CD14-positive monocyte (primary cell): ENCODE results near the gene GRHL1. TPM values are rescaled to one million over a fixed set of nuclear protein-coding genes. Genes with fewer than 3 reads are reported as not detected.

ENCODE experiments used
- DNase-seq, 3 donors: peaks; one replicate each; pipeline ENCODE4 v3.0.0-alpha.2; 2011 to 2022
- H2AFZ ChIP-seq: 2 replicates; pipeline ENCODE4 v1.6.0; 2012; ENCODE audit warnings: mild to moderate bottlenecking, low read depth, low read length, inconsistent platforms; ENCODE audit not compliant: insufficient read depth, poor library complexity, severe bottlenecking
- H3K27ac ChIP-seq, 2 donors: 1 replicate in 1 of 2; 2 replicates in 1 of 2; pipeline ENCODE4 v1.5.1; 2012 to 2013; ENCODE audit warnings: low read length in 2 of 2, control low read depth in 1 of 2, inconsistent platforms in 1 of 2, low read depth in 1 of 2, mild to moderate bottlenecking in 1 of 2
- H3K27me3 ChIP-seq, 2 donors: one replicate each; pipeline versions ENCODE4 v1.6.0 to v1.6.1; 2011 to 2013; ENCODE audit warnings: low read length in 2 of 2; ENCODE audit not compliant: control insufficient read depth in 2 of 2, insufficient read depth in 2 of 2
- H3K36me3 ChIP-seq, 2 donors: replicated peaks in 1 of 2; 1 replicate in 1 of 2; 2 replicates in 1 of 2; pipeline versions ENCODE4 v1.5.1 to v1.6.1; 2012 to 2013; ENCODE audit warnings: low read length in 2 of 2, control low read depth in 1 of 2, inconsistent platforms in 1 of 2, mild to moderate bottlenecking in 1 of 2; ENCODE audit not compliant: insufficient read depth in 2 of 2, control insufficient read depth in 1 of 2
- H3K4me1 ChIP-seq, 2 donors: 1 replicate in 1 of 2; 2 replicates in 1 of 2; pipeline versions ENCODE4 v1.5.1 to v1.6.1; 2012 to 2013; ENCODE audit warnings: low read length in 2 of 2, control low read depth in 1 of 2, inconsistent platforms in 1 of 2, mild to moderate bottlenecking in 1 of 2, moderate library complexity in 1 of 2; ENCODE audit not compliant: insufficient read depth in 2 of 2, control insufficient read depth in 1 of 2
- H3K4me2 ChIP-seq: replicated peaks from 2 replicates; pipeline ENCODE3; 2012; ENCODE audit warnings: low read length, moderate library complexity, mild to moderate bottlenecking; ENCODE audit not compliant: poor library complexity, severe bottlenecking; ENCODE audit errors: extremely low read depth
- H3K4me3 ChIP-seq, 3 experiments: fragments of 200-600 bp in 1 of 3; sonication (generic) in 1 of 3; replicated peaks in 1 of 3; 1 replicate in 2 of 3; 2 replicates in 1 of 3; pipeline ENCODE4 v1.5.1; 2011 to 2013; ENCODE audit warnings: low read length in 3 of 3, mild to moderate bottlenecking in 3 of 3, control low read depth in 2 of 3, low read depth in 2 of 3, inconsistent platforms in 1 of 3, moderate library complexity in 1 of 3
- H3K79me2 ChIP-seq: 2 replicates; pipeline ENCODE4 v1.6.0; 2012; ENCODE audit warnings: mild to moderate bottlenecking, control low read depth, inconsistent platforms, low read length, moderate library complexity; ENCODE audit not compliant: insufficient read depth
- H3K9ac ChIP-seq: 2 replicates; pipeline ENCODE4 v1.6.0; 2017; ENCODE audit warnings: low read length, mild to moderate bottlenecking; ENCODE audit not compliant: insufficient read depth, poor library complexity, severe bottlenecking
- H3K9me3 ChIP-seq, 2 donors: replicated peaks in 1 of 2; 1 replicate in 1 of 2; 2 replicates in 1 of 2; pipeline versions ENCODE4 v1.5.1 to v1.6.1; 2012 to 2013; ENCODE audit warnings: low read length in 2 of 2, control low read depth in 1 of 2; ENCODE audit not compliant: control insufficient read depth in 1 of 2, insufficient read depth in 1 of 2
- H4K20me1 ChIP-seq: 2 replicates; pipeline ENCODE4 v1.6.0; 2012; ENCODE audit warnings: mild to moderate bottlenecking, low read length, control low read depth, moderate library complexity; ENCODE audit not compliant: insufficient read depth
- H3K27ac Mint-ChIP-seq, 7 donors: one replicate each; pipeline ENCODE4 v1.8.0; 2020; ENCODE audit warnings: mild to moderate bottlenecking in 7 of 7, mixed read lengths in 7 of 7, moderate library complexity in 6 of 7, inconsistent platforms in 2 of 7
- H3K27me3 Mint-ChIP-seq, 3 donors: one replicate each; pipeline ENCODE4 v1.8.0; 2021 to 2022; ENCODE audit warnings: low read depth in 3 of 3, mild to moderate bottlenecking in 3 of 3, mixed read lengths in 3 of 3, moderate library complexity in 3 of 3, inconsistent platforms in 1 of 3
- H3K36me3 Mint-ChIP-seq, 2 donors: one replicate each; pipeline ENCODE4 v1.8.0; 2020; ENCODE audit warnings: mixed read lengths in 2 of 2, inconsistent platforms in 1 of 2, mild to moderate bottlenecking in 1 of 2
- H3K4me1 Mint-ChIP-seq: one replicate; pipeline ENCODE4 v1.8.0; 2020; ENCODE audit warnings: mild to moderate bottlenecking, mixed read lengths
- H3K4me3 Mint-ChIP-seq, 2 donors: one replicate each; pipeline ENCODE4 v1.8.0; 2020; ENCODE audit warnings: mild to moderate bottlenecking in 2 of 2, mixed read lengths in 2 of 2, moderate library complexity in 1 of 2
- H3K9me3 Mint-ChIP-seq, 7 donors: one replicate each; pipeline ENCODE4 v1.8.0; 2020 to 2022; ENCODE audit warnings: mixed read lengths in 7 of 7, mild to moderate bottlenecking in 6 of 7, moderate library complexity in 6 of 7, inconsistent platforms in 2 of 7
- CTCF ChIP-seq: fragments of 200-600 bp; IDR thresholded peaks from one replicate; pipeline ENCODE4 v1.8.0; 2022; ENCODE audit warnings: antibody characterized with exemption, mild to moderate bottlenecking
- WGBS: methylation state at CpG from one replicate; pipeline ENCODE4 v1.1.5; 2013; ENCODE audit warnings: missing lambda C conversion rate; ENCODE audit not compliant: insufficient coverage; 5-methylcytosine and 5-hydroxymethylcytosine counted together
- intact Hi-C, 2 donors: fragments of 100-400 bp; cut with micrococcal nuclease; formaldehyde crosslinking; loops; one replicate each; pipeline versions ENCODE4 v1.15.0 to v1.15.1; 2023
- polyA plus RNA-seq, 3 donors: library from polyadenylated mRNA; depleted of rRNA in 1 of 3; unstranded in 2 of 3; stranded (reverse) in 1 of 3; fragments of 300-500 nt in 2 of 3; fragments of >200 nt in 1 of 3; fragmentation: Illumina TruSeq in 2 of 3; gene quantifications; 1 replicate in 2 of 3; 2 replicates in 1 of 3; pipeline ENCODE4 v1.2.3, GENCODE V29; 2012 to 2021

The GRHL1 gene
- polyA plus RNA-seq, 3 donors = 0.08 TPM; not detected in 2

DNA sequence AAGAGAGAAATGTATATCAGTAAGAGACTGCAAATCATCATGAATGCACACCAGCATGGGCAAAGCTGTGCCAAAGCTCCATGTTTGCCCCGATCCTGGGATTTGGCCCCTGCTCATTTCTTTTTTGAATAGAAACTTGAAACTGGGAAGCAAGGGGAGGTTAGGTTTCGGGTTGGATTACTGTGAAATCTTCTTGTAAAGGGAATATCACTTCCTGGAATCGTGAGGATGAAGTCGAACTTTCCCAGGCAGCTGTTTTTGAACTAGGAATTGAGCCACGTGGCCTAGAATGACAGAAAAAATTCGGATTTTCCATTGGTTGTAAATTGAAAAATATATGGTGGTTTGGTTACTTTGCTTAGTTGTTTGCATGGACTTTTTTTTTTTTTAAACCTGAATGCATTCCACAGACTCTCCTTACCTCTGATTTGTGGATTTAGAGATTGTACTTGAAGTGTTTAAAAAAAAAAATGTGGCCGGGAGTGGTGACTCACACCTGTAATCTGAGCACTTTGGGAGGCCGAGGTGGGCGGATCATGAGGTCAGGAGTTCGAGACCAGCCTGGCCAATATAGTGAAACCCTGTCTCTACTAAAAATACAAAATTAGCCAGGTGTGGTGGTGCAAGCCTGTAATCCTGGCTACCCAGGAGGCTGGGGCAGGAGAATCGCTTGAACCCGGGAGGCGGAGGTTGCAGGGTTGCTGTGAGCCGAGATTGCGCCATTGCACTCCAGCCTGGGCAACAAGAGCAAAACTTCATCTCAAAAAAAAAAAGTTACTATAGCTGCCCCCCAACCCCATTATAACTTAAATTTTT is 32.1 kb downstream of the GRHL1 start:
- peaks cover 10 to 19% (median 14%) of the 10 kb centered on the region in 3 donors for H3K27me3 Mint-ChIP-seq
- TF ChIP-seq CTCF = no peak
- Histone ChIP-seq H3K9me3 (no peaks in the 10 kb centered on the region), H3K4me1 (peaks cover 3 to 8% of the 10 kb centered on the region in 2 donors), H4K20me1 (no peaks in the 10 kb centered on the region), H3K27ac (no peak overlapping the region), H3K4me3 (no peak overlapping the region), H3K9ac (no peak overlapping the region), H3K4me2 (no peak overlapping the region), H3K27me3 (no peaks in the 10 kb centered on the region), H3K36me3 (no peaks in the 10 kb centered on the region), H2AFZ (no peak overlapping the region), H3K79me2 (no peaks in the 10 kb centered on the region)
- no peak overlapping the region for H3K27ac Mint-ChIP-seq
- 50% methylated on average over 5 of the region's 15 CpGs for WGBS
- peaks cover 7% of the 10 kb centered on the region for H3K4me1 Mint-ChIP-seq
- no peaks in the 10 kb centered on the region for H3K36me3 Mint-ChIP-seq
- H3K9me3 Mint-ChIP-seq = peaks cover 0 to 3% (median 0%) of the 10 kb centered on the region in 7 donors
- no peak for DNase-seq
- H3K4me3 Mint-ChIP-seq = peak overlapping the region; percentile 45 to 70
- intact Hi-C loops = loop anchor here (2.0 to 10.0 kb wide), 4 partner anchors 65 to 1359 kb away; no protein-coding TSS in a partner anchor

- no peaks in the 10 kb centered on the region for H3K9me3 ChIP-seq
- no peak overlapping the region for H3K4me3 ChIP-seq
- no peak overlapping the region for H3K27ac ChIP-seq
- no peak overlapping the region for H3K4me2 ChIP-seq
- H4K20me1 ChIP-seq = no peaks in the 10 kb centered on the region
- Mint-ChIP-seq H3K4me3 (peak overlapping the region; percentile 45 to 70), H3K27ac (peak overlapping the region in 3 of 7 donors; percentile 32 to 73 (median 65)), H3K9me3 (peaks cover 0 to under 1% (median 0%) of the 10 kb centered on the region in 7 donors), H3K4me1 (peaks cover 7% of the 10 kb centered on the region), H3K36me3 (no peaks in the 10 kb centered on the region), H3K27me3 (peaks cover 10 to 17% (median 13%) of the 10 kb centered on the region in 3 donors)
- H3K27me3 ChIP-seq = no peaks in the 10 kb centered on the region
- no peak overlapping the region for H3K9ac ChIP-seq
- no peaks in the 10 kb centered on the region for H3K36me3 ChIP-seq
- peak; percentile 52 to 74 (median 61) for DNase-seq
- H3K4me1 ChIP-seq = peaks cover 3 to 8% of the 10 kb centered on the region in 2 donors
- H3K79me2 ChIP-seq = no peaks in the 10 kb centered on the region
- intact Hi-C loops = loop anchor here (2.0 to 10.0 kb wide), 4 partner anchors 65 to 1359 kb away; no protein-coding TSS in a partner anchor
- peak; percentile 79 for TF ChIP-seq CTCF
- 64% methylated on average over 5 of the region's 7 CpGs for WGBS
- H2AFZ ChIP-seq = no peak overlapping the region
These were observed 32.8 kb downstream of the GRHL1 start for GRCh38 chr2:9984217-9984739.
